HEK293 (cell line): Measurements from ENCODE around the gene SLX9.

Source experiments
- CTCF ChIA-PET: fragments of 350-600 bp; formaldehyde crosslinking; extraction: SDS; loops from one replicate; lab custom pipeline; 2021; ENCODE audit warnings: antibody characterized with exemption; lab: Yijun Ruan, JAX
- POLR2A ChIA-PET: fragments of 300-600 bp; formaldehyde crosslinking; extraction: SDS; loops from one replicate; lab custom pipeline; 2020; ENCODE audit warnings: antibody characterized with exemption, inconsistent platforms; lab: Yijun Ruan, JAX
- H3K27ac ChIP-seq: fragments of 200-500 bp; sonication (Bioruptor generic); 2 replicates; pipeline ENCODE4 v1.5.1; 2014; ENCODE audit warnings: low read depth, low read length, control low read depth, inconsistent platforms; ENCODE audit errors: extremely low read depth
- H3K36me3 ChIP-seq, 2 experiments: fragments of 200-500 bp in 1 of 2; sonication (Bioruptor generic) in 1 of 2; 1 replicate in 1 of 2; 2 replicates in 1 of 2; pipeline ENCODE4 v1.5.1; 2014 to 2017; ENCODE audit warnings: inconsistent platforms in 2 of 2, low read length in 2 of 2; ENCODE audit not compliant: control insufficient read depth in 2 of 2, insufficient read depth in 1 of 2
- H3K4me1 ChIP-seq: fragments of 200-500 bp; sonication (Bioruptor generic); 2 replicates; pipeline ENCODE4 v1.5.1; 2014; ENCODE audit warnings: mild to moderate bottlenecking, low read length, inconsistent platforms; ENCODE audit not compliant: control insufficient read depth, insufficient read depth
- H3K4me3 ChIP-seq: 2 replicates; pipeline ENCODE4 v1.5.1; 2011; ENCODE audit warnings: low read depth, mild to moderate bottlenecking, control low read depth, low read length, moderate library complexity
- H3K9me3 ChIP-seq: fragments of 200-500 bp; sonication (Bioruptor generic); 2 replicates; pipeline ENCODE4 v1.5.1; 2014; ENCODE audit warnings: low read depth, low read length, inconsistent platforms; ENCODE audit not compliant: control insufficient read depth, insufficient read depth
- EGR2 ChIP-seq: fragments of 450-650 bp; formaldehyde crosslinking; IDR thresholded peaks from 2 replicates; pipeline ENCODE4 v1.5.1; 2016; ENCODE audit warnings: low read depth, missing biosample characterization, missing genetic modification characterization
- SALL2 ChIP-seq: fragments of 450-650 bp; formaldehyde crosslinking; IDR thresholded peaks from 2 replicates; pipeline ENCODE4 v1.5.0; 2017; ENCODE audit warnings: missing biosample characterization, mild to moderate bottlenecking, missing genetic modification characterization, borderline replicate concordance
- SETDB1 ChIP-seq: IDR thresholded peaks from one replicate; pipeline ENCODE4 v1.6.1; 2017; ENCODE audit warnings: mild to moderate bottlenecking, low read length, moderate library complexity, mixed read lengths; ENCODE audit not compliant: insufficient read length
- WT1 ChIP-seq: fragments of 450-650 bp; formaldehyde crosslinking; IDR thresholded peaks from 2 replicates; pipeline ENCODE4 v1.5.1; 2016; ENCODE audit warnings: missing biosample characterization, missing genetic modification characterization
- ZBTB21 ChIP-seq: fragments of 450-650 bp; formaldehyde crosslinking; IDR thresholded peaks from 2 replicates; pipeline ENCODE4 v1.5.1; 2017; ENCODE audit warnings: missing biosample characterization, missing genetic modification characterization
- ZIC2 ChIP-seq: fragments of 450-650 bp; formaldehyde crosslinking; IDR thresholded peaks from 2 replicates; pipeline ENCODE4 v1.5.1; 2016; ENCODE audit warnings: missing biosample characterization, missing genetic modification characterization
- ZNF132 ChIP-seq: fragments of 450-650 bp; formaldehyde crosslinking; IDR thresholded peaks from 2 replicates; pipeline ENCODE4 v1.5.1; 2017; ENCODE audit warnings: missing biosample characterization, missing genetic modification characterization, borderline replicate concordance
- ZNF169 ChIP-seq: fragments of 450-650 bp; formaldehyde crosslinking; IDR thresholded peaks from 2 replicates; pipeline ENCODE4 v1.5.1; 2016; ENCODE audit warnings: missing biosample characterization, missing genetic modification characterization
- ZNF24 ChIP-seq: fragments of 450-650 bp; formaldehyde crosslinking; IDR thresholded peaks from 2 replicates; pipeline ENCODE4 v1.5.1; 2016; ENCODE audit warnings: missing biosample characterization, missing genetic modification characterization
- ZNF416 ChIP-seq: fragments of 450-650 bp; formaldehyde crosslinking; IDR thresholded peaks from 2 replicates; pipeline ENCODE4 v1.5.1; 2016; ENCODE audit warnings: missing biosample characterization, missing genetic modification characterization
- ZNF521 ChIP-seq: fragments of 450-650 bp; formaldehyde crosslinking; IDR thresholded peaks from 2 replicates; pipeline ENCODE4 v1.5.1; 2017; ENCODE audit warnings: missing biosample characterization, mild to moderate bottlenecking, missing genetic modification characterization
- ZNF654 ChIP-seq: fragments of 450-650 bp; formaldehyde crosslinking; IDR thresholded peaks from 2 replicates; pipeline ENCODE4 v1.5.1; 2016; ENCODE audit warnings: low read depth, missing biosample characterization, missing genetic modification characterization
- ZNF785 ChIP-seq: fragments of 450-650 bp; formaldehyde crosslinking; IDR thresholded peaks from 2 replicates; pipeline ENCODE4 v1.5.1; 2016; ENCODE audit warnings: missing biosample characterization, missing genetic modification characterization
- ZNF791 ChIP-seq: fragments of 450-650 bp; formaldehyde crosslinking; IDR thresholded peaks from 2 replicates; pipeline ENCODE4 v1.5.1; 2016; ENCODE audit warnings: missing biosample characterization, missing genetic modification characterization
- TF ChIP-seq, protein P1 (sequence below): fragments of 450-650 bp; formaldehyde crosslinking; IDR thresholded peaks from 2 replicates; pipeline ENCODE4 v1.5.1; 2016; ENCODE audit warnings: missing biosample characterization, missing genetic modification characterization
- TF ChIP-seq, protein P2 (sequence below): fragments of 450-650 bp; formaldehyde crosslinking; IDR thresholded peaks from 2 replicates; pipeline ENCODE4 v1.5.1; 2017; ENCODE audit warnings: missing biosample characterization, missing genetic modification characterization
- TF ChIP-seq, protein P3 (sequence below): IDR thresholded peaks from 2 replicates; pipeline ENCODE4 v1.6.1; 2011; ENCODE audit warnings: mild to moderate bottlenecking, low read depth, low read length, borderline replicate concordance
- TF ChIP-seq, protein P4 (sequence below): fragments of 450-650 bp; formaldehyde crosslinking; IDR thresholded peaks from 2 replicates; pipeline ENCODE4 v1.5.1; 2016; ENCODE audit warnings: missing biosample characterization, missing genetic modification characterization, borderline replicate concordance
- TF ChIP-seq, protein P5 (sequence below): fragments of 450-650 bp; formaldehyde crosslinking; IDR thresholded peaks from 2 replicates; pipeline ENCODE4 v1.5.1; 2016; ENCODE audit warnings: missing biosample characterization, missing genetic modification characterization, low read depth

SLX9 gene

DNA sequence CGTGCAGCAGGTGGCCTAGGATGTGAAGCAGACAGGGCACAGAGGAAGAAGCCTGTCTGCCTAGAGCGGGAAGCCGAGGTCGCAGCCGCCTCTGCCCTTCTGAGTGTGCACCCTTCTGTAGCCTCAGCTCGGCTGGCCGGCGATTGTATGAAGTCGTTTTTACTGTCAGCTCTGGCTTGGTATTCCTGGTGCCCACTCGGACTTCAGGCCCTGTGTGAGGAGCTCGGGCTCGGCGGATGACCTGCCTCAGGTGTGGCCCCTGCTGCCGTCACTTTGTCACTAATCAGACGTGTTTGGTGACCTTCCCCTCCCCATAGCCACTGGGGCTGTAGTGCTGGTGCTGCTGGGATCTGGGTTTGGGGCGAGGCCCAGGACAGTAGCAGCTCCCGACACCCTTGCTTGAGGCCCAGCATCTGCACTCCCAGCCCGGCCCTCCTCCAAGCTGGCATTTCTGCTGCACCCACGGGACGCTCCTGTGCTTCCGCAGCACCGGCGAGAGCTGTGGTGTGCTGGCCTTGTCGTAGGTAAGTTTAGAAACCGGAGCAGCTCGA is 18.1 kb downstream of the SLX9 start (continued):
- TF ChIP-seq, protein P1, sequence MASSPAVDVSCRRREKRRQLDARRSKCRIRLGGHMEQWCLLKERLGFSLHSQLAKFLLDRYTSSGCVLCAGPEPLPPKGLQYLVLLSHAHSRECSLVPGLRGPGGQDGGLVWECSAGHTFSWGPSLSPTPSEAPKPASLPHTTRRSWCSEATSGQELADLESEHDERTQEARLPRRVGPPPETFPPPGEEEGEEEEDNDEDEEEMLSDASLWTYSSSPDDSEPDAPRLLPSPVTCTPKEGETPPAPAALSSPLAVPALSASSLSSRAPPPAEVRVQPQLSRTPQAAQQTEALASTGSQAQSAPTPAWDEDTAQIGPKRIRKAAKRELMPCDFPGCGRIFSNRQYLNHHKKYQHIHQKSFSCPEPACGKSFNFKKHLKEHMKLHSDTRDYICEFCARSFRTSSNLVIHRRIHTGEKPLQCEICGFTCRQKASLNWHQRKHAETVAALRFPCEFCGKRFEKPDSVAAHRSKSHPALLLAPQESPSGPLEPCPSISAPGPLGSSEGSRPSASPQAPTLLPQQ (tag by site-specific recombination) = no peak

DNA sequence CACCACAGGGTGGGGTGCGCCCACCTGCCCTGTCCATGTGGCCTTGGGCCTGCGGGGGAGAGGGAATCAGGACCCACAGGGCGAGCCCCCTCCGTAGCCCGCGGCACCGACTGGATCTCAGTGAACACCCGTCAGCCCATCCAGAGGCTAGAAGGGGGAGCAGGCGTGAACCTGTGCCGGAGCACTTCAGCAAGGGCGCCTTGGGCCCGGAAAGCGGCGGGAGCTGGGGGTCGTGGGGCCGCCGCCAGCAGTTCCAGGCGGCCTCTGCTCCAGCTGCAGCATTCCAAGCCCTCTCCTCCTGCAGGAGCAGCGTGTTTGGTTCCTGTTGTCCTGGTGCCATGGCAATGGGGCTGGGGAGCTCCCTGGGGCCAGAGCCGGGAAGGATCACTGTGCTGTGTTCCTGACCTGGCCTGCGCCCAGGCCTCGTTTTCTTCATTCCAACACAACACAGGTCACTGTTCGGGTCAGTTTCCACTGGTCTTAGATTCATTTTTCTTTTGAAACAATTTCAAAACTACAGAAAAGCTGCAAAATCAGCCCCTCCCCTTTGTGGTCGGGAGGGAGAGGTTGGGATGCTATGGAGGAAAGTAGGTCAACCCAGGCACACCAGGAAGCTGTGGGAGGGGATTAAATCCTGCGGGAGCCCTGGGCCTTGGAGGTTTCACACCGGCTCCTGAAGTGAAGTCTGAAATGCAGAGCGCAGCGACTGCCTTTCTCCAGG is 18.8 kb downstream of the SLX9 start:
- ChIA-PET POLR2A (interaction anchor here (0.5 kb wide), 1 partner anchor 96 kb away, joined by 7 read pairs; no protein-coding TSS in a partner anchor), CTCF (interaction anchor here (0.7 to 1.9 kb wide), 4 partner anchors 9 to 240 kb away, joined by 3 to 13 read pairs (median 5); no protein-coding TSS in a partner anchor)
- no peaks in the 10 kb centered on the region for H3K4me1 ChIP-seq
- TF ChIP-seq ZNF169 (tag by site-specific recombination) (no peak), EGR2 (tag by site-specific recombination) (peak; percentile 40)
- TF ChIP-seq, all 188 proteins: peak for 1
- Histone ChIP-seq H3K36me3 (peaks cover 14 to 80% of the 10 kb centered on the region in 2 experiments), H3K27ac (no peak overlapping the region), H3K4me3 (no peak overlapping the region), H3K9me3 (no peaks in the 10 kb centered on the region)

DNA sequence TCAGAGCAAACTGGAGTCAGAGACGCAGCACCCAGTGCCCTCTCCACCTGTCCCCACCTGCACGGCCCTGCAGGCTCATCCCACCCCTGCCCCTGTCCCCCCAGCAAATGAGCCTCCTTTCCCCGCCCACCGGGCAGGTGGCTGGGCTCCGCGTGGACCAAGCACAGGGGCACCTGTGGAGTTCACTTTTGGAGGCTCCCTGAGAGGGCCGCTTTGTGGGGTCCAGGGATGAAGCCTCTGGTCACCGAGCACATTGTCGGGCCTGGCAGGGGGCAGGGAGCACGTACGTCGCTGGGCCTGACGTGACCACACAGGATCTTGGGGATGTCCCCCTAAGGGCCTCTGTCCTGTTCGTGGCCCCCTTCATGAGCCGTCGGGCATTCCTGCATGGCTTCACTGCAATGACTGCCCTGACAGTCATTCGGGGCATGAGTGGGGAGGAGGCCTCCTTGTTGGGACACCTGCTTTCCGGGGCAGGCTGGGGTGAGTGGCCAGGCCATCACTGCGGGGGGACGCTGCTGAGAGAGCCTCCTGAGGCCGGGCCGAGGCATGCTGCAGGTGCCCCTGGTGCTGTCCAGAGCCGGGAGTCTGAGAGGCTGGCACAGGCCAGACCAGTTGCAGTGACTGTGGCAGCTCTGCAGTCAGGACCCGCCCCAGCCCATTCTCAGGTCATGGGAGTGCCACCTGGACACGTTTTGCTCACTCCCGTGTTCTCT is 19.7 kb downstream of the SLX9 start:
- H3K9me3 ChIP-seq = no peaks in the 10 kb centered on the region
- H3K4me1 ChIP-seq = no peaks in the 10 kb centered on the region
- H3K4me3 ChIP-seq = no peak overlapping the region
- CTCF ChIA-PET = interaction anchor here (1.9 kb wide), 1 partner anchor 10 kb away, joined by 7 read pairs; no protein-coding TSS in a partner anchor
- TF ChIP-seq WT1 (no peak), SALL2 (tag by site-specific recombination) (no peak), ZNF785 (tag by site-specific recombination) (no peak), ZNF24 (tag by site-specific recombination) (no peak), ZNF169 (tag by site-specific recombination) (no peak), ZIC2 (tag by site-specific recombination) (no peak), SETDB1 (no peak), ZNF791 (no peak), ZNF416 (tag by site-specific recombination) (no peak), ZNF654 (tag by site-specific recombination) (no peak), ZBTB21 (tag by site-specific recombination) (no peak), ZNF521 (no peak), ZNF132 (no peak)
- TF ChIP-seq, protein P2, sequence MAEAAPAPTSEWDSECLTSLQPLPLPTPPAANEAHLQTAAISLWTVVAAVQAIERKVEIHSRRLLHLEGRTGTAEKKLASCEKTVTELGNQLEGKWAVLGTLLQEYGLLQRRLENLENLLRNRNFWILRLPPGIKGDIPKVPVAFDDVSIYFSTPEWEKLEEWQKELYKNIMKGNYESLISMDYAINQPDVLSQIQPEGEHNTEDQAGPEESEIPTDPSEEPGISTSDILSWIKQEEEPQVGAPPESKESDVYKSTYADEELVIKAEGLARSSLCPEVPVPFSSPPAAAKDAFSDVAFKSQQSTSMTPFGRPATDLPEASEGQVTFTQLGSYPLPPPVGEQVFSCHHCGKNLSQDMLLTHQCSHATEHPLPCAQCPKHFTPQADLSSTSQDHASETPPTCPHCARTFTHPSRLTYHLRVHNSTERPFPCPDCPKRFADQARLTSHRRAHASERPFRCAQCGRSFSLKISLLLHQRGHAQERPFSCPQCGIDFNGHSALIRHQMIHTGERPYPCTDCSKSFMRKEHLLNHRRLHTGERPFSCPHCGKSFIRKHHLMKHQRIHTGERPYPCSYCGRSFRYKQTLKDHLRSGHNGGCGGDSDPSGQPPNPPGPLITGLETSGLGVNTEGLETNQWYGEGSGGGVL (tag by site-specific recombination) = no peak
- TF ChIP-seq, protein P3, sequence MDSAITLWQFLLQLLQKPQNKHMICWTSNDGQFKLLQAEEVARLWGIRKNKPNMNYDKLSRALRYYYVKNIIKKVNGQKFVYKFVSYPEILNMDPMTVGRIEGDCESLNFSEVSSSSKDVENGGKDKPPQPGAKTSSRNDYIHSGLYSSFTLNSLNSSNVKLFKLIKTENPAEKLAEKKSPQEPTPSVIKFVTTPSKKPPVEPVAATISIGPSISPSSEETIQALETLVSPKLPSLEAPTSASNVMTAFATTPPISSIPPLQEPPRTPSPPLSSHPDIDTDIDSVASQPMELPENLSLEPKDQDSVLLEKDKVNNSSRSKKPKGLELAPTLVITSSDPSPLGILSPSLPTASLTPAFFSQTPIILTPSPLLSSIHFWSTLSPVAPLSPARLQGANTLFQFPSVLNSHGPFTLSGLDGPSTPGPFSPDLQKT = no peak
- TF ChIP-seq, protein P4, sequence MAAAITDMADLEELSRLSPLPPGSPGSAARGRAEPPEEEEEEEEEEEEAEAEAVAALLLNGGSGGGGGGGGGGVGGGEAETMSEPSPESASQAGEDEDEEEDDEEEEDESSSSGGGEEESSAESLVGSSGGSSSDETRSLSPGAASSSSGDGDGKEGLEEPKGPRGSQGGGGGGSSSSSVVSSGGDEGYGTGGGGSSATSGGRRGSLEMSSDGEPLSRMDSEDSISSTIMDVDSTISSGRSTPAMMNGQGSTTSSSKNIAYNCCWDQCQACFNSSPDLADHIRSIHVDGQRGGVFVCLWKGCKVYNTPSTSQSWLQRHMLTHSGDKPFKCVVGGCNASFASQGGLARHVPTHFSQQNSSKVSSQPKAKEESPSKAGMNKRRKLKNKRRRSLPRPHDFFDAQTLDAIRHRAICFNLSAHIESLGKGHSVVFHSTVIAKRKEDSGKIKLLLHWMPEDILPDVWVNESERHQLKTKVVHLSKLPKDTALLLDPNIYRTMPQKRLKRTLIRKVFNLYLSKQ (tag by site-specific recombination) = no peak
- TF ChIP-seq, protein P5, sequence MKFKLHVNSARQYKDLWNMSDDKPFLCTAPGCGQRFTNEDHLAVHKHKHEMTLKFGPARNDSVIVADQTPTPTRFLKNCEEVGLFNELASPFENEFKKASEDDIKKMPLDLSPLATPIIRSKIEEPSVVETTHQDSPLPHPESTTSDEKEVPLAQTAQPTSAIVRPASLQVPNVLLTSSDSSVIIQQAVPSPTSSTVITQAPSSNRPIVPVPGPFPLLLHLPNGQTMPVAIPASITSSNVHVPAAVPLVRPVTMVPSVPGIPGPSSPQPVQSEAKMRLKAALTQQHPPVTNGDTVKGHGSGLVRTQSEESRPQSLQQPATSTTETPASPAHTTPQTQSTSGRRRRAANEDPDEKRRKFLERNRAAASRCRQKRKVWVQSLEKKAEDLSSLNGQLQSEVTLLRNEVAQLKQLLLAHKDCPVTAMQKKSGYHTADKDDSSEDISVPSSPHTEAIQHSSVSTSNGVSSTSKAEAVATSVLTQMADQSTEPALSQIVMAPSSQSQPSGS = no peak
- TF ChIP-seq, all 188 proteins: peak for 0
- Histone ChIP-seq H3K27ac (no peak overlapping the region), H3K36me3 (peaks cover 19 to 74% of the 10 kb centered on the region in 2 experiments)
- POLR2A ChIA-PET = no interaction called here
